DMS53 treated with DMSO at 0.1 percent for 48 hours (cell line): ENCODE measurements around the gene PLIN5.

Experiments used
- DNase-seq: peaks from one replicate; lab custom pipeline; 2025; ENCODE audit not compliant: unreplicated experiment; lab: John Stamatoyannopoulos, UW

Gene PLIN5

DNA sequence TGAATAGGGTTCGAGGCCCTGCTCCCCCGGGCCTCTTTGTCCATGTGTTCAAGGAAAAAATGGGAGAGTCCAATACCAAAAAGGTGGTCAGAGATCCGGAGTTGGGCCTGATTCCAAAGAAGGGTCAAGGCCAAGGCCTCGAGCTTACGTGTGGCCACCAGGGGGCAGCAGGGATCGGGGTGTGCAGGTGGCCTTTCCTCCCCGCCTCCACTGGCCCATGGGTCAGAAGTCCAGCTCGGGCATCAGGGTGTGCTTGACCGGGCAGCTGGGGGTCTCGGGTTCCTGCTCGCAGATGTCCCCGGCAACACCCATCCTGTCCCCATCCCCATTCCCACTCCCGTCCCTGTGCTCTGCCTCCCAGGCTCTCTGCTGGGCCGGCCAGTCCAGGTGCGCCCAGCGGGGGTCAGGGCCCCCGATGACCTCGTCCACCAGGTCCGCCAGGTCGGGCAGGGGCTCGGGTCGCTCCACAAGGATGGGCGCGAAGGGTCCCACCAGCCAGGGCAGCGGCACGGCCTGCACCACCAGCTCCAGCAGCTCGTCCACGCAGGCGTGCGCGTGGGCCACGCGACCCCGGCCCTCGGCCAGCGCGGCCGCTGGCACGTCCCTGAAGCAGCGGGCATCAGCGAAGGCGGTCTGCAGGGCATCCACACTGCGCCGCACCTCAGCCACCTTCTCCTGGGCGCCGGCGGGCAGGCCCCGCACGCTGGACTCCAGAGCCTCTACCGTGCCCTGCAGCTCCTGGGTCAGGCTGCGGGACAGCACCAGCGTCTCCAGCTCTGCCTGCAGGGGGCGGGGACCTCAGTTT is 11.5 kb downstream of the PLIN5 start:
- no peak for DNase-seq

DNA sequence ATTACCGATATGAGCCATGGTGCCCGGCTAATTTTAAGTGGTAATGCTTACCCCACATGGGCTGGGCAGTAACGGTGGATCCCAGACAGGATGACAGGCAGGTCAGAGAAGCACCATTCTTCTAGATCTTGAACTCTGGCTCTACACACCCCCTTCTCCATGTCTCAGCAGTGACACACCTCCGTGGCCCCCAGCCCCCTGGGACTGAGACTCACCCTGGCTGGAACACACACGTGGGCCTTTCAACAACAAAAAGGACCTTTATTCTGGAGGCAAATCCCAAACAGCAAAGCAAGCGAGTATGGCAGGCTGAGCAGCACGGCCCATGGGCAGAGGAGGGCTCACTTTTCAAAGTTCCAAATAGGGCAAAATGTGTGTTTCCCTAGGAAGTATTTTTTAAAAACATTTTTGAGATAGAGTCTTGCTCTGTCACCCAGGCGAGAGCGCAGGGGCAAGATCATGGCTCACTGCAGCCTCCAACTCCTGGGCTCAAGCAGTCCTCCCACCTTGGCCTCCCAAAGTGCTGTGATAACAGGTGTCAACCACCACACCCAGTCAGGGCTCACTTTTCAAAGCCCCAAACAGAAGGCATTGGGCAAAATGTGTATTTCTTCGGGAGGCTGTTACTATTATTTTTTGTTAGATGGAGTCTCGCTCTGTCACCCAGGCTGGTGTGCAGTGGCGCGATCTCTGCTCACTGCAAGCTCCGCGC is 12.6 kb downstream of the PLIN5 start:
- DNase-seq: no peak

DNA sequence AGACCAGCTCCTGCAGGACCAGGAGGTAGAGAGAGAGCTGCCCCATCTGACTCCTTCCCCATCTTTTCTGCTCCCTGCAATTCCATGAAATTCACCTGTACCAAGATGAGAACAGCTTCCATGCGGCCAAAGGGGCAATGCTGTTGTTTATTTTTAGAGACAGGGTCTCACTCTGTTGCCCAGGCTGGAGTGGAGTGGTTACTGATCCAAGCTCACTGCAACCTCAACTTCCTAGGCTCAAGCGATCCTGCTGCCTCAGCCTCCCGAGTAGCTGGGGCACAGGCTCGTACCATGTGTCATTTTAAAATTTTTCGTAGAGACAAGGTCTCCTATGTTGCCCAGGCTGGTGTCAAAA is 13.2 kb downstream of the PLIN5 start:
- DNase-seq: no peak

DNA sequence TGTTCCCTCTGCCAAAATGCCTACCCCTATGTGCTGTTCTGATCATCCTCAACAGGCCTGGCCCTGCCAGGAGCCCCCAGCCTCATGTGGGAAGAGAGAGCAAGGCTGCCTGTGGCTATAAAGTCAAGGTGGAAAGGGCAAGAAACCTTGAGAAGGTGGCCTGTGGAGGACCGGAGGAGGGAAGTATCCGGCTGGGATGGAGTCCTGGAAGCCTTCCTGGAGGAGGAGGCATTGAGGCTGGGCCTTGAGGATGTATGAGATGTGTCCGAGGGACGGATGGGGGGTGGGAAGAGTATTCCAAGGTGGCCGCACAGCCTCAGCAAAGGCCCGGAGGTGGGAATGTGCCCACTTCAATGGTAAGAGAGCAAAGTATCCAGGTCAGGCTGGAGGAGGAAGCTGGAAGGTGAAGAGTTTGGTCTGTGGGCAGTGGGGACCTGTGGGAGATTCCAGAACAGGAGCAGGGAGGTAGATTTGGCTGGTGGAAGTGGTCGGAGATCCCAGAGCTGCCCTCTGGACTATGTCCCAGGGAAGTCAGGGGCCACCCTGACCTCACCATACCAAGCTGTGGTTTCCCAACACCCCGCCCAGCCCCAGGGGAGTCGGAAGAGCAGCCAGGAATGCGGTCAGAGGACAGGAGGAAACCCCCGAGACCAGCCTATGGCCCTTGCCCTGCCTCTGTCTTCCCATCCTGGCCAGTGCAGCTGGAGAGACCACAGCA is 13.7 kb downstream of the PLIN5 start:
- DNase-seq: no peak

DNA sequence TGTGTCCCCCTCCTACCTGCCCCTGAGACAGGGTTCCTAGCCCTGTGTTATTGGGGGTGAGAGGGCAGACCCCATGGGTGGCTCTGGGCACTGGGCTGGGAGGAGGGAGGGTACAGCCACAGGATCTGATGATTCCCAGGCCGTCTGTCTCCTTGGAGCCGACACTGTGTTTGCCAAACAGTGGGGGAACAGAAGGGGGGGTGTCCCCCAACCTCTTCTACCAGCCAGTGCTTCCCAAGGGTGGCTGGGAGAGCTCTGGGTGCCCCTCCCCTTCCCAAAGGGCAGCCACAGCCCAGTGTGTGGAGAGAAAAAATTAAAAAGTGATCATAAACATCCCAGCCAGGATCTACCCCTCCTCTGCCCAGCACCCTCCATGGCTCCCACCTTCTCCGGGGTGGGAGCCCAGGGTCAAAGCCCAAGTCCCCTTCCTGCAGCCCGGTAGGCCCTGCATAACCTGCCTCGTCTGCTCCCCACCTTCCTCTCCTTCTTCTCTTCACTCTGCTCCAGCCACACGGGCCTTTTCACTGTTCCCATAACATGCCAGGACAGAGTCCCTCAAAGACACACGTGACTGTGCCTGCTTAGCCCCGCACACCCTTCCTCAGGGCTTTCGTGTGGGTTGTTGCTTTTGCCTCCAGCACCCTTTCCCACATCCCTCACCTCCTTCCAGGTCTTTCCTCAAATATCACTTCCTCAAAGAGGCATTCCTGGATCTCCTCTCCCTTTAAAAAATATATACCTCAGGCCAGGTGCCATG is 15.3 kb downstream of the PLIN5 start:
- no peak for DNase-seq

DNA sequence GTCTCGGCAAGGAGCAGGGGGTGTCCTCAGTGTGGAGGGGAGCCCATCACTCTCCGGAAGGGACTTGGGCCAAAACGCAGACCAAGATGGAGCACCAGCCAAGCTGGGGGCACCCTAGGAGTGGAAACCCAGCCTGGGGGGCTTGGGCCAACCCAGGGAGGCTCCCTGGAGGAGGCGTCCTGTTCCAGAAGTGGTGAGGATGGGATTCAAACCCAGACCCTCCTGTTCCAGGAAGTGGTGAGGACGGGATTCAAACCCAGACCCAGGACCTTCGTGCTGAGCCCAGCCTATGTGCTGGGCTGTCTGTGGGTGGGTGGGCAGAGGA is 15.9 kb downstream of the PLIN5 start:
- DNase-seq: no peak

DNA sequence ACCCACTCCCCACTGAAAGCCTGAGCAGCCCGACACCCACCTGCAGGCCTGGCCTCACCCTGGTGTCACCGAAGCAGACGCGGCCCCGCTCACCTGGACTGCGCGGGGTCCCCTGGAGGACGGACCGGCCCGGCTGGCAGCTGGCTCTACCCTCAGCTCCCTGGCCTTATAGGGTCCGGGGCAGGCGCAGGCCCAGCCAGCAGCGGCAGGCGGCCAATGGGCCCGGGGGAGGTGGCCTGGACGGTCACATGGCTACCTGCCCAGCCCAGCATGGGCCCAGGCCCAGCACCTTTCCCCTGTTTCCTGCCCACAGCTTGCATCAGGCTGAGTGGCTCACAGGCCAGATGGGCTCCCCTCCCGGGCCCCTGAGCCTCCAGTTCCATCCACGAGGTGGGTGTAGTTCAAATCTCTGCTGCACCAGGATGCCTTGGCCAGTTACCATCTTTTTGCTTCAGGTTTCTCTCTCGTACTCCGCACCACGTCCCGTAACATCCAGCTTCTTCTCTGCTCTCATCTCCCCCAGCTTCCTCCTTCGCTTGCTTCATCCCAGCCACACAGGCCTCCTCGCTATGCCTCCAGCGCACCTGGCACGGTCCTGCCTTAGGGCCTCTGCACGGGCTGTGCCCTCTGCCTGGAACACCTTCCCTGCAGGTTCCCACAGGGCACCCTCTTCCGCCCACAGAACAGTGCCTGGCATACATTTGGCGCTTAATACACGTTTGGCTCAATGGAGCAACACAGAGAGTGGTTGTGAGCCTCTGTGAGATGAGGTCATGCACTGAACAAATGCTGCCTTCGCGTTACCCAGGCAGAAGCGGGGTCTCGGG is 16.5 kb downstream of the PLIN5 start, which contains the start of gene PLIN4:
TSS of gene PLIN4 (minus strand) at position 142 of the 827 bp plus-strand sequence. CDS start 214 bp downstream, outside the sequence.
- peak; percentile 9 for DNase-seq

DNA sequence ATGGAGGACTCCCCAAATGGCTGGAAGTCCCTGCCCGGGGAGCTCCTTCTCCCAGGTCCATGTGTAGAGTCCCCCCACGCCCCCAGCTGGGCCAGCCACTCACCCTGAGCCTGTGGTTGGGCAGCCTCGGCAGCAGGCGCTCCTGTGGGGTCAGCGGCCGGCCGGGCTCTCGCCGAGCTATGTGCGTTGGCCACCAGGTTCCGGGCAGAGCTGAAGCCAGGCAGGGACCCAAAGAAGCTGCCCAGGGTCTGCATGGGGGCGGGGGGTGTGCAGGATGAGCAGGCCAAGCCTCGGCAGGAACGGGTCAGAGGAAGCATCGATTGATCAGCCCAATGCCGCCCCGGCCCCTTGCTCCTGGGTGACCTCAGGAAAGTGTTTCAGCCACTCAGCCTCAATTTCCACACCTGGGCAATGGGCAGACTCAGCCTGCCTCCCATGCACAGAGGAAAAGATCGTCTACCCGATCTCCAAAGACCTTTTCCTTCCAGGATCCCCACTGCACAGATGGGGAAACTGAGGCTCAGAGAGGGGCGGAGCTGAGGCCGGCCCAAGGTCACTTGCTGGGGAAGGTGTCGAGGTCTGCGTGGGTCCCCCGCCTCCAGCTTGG is 17.5 kb downstream of the PLIN5 start:
- DNase-seq: no peak

DNA sequence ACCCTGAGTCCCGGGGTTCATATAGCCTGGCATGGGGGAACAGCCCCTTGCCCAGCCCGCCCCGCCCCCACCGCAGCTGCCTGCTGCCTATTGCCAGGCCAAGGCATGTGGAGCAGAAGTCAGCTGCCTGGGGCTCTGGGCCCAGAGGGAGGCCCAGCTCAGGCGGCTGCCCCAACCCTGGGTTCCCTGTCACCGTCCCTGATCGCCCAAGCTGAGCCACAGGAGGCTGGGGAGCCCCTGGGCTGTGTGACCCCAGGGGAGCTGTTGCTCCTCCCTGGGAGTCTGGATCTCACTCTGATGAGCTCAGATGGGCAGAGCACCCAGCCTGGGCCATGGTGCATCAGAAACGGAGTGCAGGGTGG is 18.1 kb downstream of the PLIN5 start:
- no peak for DNase-seq

DNA sequence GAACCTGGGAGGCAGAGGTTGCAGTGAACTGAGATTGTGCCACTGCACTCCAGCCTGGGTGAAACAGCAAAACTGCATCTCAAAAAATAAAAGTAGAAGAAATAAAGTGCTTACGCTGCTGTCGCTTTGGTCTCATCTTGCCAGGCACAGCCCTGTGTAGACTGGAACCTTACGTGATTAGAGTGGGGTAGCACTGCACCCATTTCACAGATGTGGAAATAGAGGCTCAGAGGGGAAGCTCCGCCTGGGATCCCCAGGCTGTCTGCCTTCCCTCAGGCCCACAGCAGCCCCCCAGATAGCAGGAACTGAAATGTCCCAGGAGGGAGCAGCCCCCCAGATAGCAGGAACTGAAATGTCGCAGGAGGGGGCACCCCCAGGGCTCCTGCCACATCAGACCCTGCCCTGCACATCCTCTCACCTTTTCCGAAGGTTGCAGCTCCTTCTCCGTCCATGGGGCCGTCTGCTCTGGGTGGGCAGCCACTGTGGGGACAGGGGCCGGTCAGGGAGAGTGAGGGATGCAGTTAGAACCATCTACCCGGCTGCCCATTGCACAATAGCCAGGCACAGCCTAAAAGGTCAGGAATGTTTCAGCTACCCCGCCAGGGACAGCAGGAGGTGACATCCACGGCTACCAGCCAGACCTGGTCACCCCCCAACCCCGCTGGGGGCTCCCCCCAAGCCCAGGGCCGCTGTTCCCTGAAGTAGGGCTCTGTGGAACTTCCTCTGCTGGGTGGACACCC is 18.7 kb downstream of the PLIN5 start:
- no peak for DNase-seq

DNA sequence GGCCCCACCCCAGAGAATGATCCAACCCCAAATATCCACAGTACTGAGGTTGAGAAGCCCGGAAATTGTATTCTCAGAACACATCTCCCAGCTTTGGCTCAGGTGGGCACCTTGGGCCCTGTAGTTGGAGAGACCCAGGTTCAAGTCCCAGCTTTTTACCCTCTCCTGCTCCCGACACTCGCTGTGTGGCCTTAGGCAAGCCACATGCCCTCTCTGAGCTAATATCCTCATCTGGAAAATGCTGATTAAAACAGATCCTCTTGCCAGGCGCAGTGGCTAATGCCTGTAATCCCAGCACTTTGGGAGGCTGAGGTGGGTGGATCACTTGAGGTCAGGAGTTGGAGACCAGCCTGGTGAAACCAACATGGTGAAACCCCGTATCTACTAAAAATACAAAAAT is 19.3 kb downstream of the PLIN5 start:
- DNase-seq: no peak

DNA sequence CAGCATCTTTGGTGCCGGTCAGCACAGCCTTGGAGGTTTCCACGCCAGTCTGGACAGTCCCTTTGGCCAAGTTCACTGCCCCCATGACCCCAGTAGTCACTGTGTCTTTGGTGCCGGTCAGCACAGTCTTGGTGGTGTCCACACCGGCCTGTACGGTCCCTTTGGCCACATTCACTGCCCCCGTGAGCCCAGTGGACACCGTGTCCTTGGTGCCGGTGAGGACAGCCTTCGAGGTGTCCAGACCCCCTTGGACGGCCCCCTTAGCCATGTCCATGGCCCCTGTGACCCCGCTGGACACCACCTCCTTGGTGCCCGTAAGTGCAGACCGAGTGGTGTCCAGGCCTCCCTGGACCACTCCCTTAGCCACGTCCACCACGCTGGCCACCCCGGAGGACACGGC is 21.8 kb downstream of the PLIN5 start:
- DNase-seq: no peak

DNA sequence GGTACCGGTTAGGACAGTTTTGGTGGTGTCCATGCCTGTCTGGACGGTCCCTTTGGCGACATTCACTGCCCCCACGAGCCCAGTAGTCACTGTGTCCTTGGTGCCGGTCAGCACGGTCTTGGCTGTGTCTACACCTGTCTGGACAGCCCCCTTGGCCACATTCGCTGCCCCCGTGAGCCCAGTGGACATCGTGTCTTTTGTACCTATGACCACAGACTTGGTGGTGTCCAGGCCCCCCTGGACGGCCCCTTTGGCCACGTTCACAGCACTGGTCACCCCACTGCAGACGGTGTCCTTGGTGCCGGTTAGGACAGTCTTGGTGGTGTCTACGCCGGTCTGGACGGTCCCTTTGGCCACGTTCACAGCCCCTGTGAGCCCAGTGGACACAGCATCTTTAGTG is 23.0 kb downstream of the PLIN5 start:
- DNase-seq: no peak

DNA sequence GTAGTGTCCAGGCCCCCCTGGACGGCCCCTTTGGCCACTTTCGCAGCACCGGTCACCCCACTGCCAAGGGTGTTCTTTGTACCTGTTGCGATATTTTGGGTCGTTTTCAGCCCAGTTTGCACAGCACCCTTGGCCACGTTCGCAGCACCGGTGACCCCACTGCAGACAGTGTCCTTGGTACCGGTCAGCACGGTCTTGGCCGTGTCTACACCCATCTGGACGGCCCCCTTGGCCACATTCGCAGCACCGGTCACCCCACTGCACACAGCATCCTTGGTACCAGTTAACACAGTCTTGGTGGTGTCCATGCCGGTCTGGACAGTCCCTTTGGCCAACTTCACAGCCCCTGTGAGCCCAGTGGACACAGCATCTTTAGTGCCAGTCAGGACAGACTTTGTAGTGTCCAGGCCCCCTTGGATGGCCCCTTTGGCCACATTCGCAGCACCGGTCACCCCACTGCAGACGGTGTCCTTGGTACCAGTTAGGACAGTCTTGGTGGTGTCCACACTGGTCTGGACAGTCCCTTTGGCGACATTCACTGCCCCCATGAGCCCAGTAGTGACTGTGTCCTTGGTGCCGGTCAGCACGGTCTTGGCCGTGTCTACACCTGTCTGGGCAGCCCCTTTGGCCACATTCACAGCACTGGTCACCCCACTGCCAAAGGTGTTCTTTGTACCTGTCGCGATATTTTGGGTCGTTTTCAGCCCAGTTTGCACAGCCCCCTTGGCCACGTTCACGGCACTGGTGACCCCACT is 23.5 kb downstream of the PLIN5 start:
- no peak for DNase-seq

DNA sequence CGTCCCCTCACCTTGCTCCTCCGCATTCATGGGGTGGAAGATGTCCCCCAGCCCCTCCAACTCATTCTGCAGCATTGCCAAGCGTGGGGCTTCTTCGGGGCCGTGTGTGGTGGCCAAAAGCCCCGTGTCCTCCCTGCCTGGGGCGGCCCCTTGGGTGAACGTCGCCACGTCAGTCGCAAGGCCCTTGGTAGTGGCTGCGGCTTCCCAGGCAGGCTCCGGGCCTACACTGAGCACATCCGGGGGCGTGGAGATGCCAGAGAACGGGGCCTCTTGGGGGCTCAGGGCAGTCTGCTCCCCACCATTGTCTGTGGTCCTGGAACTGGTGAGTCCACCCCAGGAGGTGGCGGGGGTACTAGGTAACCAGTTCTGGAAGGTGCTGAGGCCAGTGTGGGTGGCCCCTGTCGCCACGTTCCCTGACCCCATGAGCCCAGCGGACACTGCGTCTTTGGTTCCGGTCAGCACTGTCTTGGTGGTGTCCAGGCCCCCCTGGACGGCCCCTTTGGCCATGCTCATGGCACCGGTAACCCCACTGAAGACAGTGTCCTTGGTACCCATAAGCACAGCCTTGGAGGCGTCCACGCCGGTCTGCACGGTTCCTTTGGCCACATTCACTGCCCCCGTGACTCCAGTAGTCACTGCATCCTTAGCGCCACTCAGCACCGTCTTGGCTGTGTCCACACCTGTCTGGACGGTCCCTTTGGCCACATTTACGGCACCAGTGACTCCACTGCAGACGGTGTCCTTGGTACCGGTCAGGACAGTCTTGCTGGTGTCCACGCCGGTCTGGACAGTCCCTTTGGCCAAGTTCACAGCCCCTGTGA is 24.4 kb downstream of the PLIN5 start:
- DNase-seq: no peak

DNA sequence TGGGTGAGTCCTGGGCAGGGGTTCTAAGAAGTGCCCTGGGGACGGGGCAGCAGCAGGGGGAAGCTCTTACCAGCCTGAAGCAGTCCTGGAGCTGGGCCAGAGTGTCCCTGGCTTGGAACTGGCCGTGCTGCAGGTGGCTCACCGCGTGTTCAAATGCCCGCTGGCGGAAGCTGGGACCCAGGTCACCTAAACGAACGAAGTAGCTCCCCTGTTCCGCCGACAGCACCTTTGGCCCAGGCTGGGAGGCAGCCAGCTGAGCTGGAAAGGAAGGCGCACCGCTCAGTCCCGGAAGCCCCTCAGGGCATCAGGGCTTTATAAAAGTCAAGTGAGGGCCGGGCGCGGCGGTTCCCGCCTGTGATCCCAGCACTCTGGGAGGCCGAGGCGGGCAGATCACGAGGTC is 26.3 kb downstream of the PLIN5 start:
- DNase-seq: no peak

DNA sequence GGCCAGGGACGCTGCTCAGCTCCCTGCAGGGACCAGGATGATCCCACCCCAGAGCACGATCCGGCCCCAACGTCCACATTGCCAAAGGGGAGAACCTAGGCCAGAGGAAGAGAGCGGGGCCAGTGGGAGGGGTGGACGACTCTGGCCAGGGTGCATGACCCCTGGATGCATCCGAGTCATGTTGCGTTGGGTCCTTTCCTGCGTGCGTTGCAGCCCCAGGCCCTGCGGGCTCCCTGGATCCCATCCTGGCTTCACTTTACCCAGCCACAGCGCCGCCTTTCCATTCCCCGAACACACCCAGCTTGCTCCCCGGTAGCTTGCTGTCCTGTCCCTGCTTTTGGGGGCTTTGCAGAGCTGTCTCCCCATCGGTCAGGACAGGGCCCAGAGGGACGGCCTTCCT is 27.2 kb downstream of the PLIN5 start:
- no peak for DNase-seq

DNA sequence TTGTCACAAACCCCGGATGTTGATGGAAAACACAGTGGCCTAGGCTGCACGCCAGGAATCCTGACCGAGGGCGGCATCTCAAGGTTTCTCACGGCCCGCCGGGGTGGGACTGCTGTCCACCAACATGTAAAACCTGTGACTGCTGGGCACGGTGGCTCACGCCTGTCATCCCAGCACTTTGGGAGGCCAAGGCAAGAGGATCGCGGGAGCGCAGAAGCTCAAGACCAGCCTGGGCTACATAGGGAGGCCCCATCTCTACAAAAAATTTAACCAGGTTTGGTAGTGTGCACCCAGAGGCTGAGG is 27.9 kb downstream of the PLIN5 start:
- DNase-seq: no peak
